ENCODE results near the gene GBE1.

Gene GBE1

DNA sequence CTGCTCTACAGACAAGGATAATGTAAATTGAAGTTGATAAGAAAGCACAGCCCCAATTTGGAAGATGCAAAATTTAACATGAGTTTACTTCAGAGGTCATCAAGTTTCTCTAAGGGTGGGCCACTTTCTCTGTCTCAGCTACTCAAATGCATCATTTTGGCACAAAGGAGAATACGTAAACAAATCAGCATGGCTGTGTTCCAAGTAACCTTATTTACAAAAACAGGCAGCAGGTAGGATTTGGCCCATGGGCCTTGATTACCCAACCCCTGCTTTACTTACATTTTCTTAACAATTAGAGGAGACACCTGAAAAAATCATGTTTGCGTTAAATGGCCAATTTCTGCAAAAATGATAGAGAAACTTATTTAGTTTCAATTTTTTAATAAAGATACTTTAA is 181.7 kb downstream of the GBE1 start:
- no peak for TF ChIP-seq GATA3 (IDR thresholded peaks at IDR 0.05; ENCODE audit: low read depth, low read length)
- TF ChIP-seq GATA2 (IDR thresholded peaks at IDR 0.05; ENCODE audit: low read depth, low read length): no peak

DNA sequence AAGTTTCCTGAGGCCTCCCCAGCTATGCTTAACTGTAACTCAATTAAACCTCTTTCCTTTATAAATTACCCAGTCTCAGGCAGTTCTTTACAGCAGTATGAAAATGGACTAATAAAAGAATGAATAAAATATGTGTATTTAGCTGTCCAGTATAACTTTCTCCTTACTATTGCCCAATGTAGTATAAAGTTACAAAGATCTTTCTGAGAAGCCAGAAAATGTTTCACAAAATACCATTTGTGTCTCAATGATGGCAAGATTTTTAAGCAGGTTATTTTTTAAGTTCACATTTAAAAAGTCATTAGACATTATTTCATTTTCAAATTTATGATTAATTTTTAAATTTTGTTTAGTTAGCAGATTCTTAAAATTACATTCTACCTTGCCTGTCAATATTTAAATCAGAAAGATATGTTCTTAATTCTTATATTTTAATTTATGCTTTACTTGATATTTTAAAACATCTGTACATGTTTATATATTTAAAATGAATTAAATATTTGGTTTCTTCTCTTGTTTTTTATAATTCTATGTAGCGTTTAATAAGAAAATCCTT is 189.2 kb downstream of the GBE1 start:
- TF ChIP-seq GATA2 (IDR thresholded peaks at IDR 0.05; ENCODE audit: low read depth, low read length) (no peak), GATA3 (IDR thresholded peaks at IDR 0.05; ENCODE audit: low read depth, low read length) (no peak)

DNA sequence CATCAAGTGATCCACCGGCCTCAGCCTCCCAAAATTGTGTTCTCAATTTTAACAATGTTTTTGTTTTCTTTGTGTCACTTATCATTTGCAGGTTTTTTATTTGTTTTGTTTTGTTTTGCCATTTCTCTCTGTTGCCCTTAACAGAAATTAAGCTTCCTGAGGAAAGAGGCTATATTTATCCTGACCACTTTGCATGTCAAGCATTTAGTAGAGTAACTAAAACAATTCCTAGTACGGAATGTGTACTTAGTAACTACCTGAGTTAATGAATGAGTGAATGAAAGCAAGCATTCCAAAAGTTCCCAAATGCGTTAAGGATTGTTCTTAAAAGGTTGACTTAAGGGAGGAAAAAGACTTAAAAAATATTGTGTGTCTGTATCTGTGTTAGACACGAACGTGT is 193.1 kb downstream of the GBE1 start:
- TF ChIP-seq GATA3 (IDR thresholded peaks at IDR 0.05; ENCODE audit: low read depth, low read length) (no peak), GATA2 (IDR thresholded peaks at IDR 0.05; ENCODE audit: low read depth, low read length) (no peak)

DNA sequence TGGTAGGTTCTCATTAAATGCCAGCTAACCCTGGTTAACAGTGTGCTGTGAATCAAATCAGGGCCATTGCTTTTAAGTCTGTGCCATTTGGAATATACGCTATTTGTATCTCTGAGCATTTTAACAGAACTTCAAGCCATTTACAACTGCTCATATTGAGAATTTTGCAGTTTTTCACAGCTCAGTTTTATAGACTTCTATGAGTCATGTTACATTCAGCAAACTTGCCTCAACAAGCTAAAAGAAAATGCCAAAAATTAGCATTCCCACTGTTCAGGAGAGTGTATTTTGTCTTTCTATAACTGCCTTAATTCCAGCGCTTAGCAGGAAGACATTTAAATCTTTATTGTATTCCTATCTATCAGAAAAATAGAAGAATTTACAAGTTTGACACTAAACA is 196.4 kb downstream of the GBE1 start:
- TF ChIP-seq GATA3 (IDR thresholded peaks at IDR 0.05; ENCODE audit: low read depth, low read length) (no peak), GATA2 (IDR thresholded peaks at IDR 0.05; ENCODE audit: low read depth, low read length) (no peak)

DNA sequence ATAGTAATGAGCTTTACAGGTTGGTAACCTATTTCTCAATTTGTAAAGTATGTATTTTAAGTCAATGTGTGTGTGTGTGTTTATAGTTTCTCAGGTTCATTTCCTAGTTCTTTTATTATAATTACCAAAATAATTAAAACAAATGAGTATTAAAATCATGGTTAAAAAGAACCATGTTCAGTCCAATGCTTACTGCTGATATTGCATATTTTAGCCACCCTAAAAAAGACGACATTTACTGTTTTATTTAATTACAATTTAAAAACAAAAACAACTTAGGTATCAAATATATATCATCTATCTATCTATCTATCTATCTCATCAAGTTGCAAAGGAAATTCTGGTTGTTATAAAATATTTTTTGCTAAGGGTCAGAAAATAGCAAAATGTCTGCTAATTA is 203.3 kb downstream of the GBE1 start:
- TF ChIP-seq GATA2 (IDR thresholded peaks at IDR 0.05; ENCODE audit: low read depth, low read length): no peak
- no peak for TF ChIP-seq GATA3 (IDR thresholded peaks at IDR 0.05; ENCODE audit: low read depth, low read length)

DNA sequence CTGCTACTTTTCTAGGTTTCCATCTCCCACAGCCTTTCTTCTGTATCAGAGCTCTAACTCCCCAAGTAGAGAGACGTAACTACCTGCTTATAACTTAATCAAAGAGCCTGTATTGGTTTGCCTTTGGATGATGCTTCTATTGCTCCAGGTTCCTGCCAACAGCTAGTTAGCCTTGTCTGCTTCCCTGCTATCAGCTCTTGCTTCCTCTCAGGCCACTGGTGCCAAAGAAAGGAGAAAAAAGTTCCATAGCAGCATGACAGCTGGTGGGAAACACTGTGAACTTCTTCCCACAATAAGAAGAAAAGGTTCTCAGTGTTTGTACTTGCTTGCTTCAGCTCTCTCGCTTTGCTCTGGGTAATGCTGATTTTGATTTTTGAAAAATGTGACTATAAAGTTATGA is 206.6 kb downstream of the GBE1 start:
- TF ChIP-seq GATA3 (IDR thresholded peaks at IDR 0.05; ENCODE audit: low read depth, low read length) (no peak), GATA2 (IDR thresholded peaks at IDR 0.05; ENCODE audit: low read depth, low read length) (no peak)

DNA sequence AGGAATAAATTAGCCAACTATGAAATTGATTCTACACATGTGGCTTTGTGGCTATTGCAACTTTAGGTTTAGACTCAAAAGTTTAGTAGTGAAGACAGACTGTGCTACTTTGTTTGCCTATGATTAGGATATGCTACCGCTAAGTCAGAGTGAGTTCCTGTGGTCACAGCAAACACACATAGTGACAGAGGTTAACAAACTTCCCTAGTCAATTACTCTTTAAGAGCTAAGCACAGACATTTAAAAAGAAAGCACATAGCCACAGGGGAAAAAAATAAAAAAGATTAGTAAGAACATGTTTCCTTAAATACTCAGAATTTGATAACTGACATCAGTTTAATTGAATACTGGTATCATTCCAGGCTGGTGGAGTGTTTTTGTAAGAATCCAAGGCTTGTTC is 207.1 kb downstream of the GBE1 start:
- TF ChIP-seq GATA2 (IDR thresholded peaks at IDR 0.05; ENCODE audit: low read depth, low read length) (no peak), GATA3 (IDR thresholded peaks at IDR 0.05; ENCODE audit: low read depth, low read length) (no peak)

DNA sequence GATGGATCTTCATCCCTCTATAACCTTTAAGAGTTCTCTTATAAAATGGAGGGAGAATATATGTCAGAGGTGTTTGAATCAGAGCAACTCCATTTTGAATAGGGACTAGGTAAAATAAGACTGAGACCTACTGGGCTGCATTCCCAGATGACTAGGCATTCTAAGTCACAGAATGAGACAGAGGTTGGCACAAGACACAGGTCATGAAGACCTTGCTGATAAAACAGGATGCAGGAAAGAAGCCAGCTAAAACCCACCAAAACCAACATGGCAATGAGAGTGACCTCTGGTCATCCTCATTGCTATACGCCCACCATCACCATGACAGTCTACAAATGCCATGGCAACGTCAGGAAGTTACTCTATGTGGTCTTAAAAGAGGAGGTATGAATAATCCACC is 211.0 kb downstream of the GBE1 start:
- no peak for TF ChIP-seq GATA2 (IDR thresholded peaks at IDR 0.05; ENCODE audit: low read depth, low read length)
- TF ChIP-seq GATA3 (IDR thresholded peaks at IDR 0.05; ENCODE audit: low read depth, low read length): no peak

DNA sequence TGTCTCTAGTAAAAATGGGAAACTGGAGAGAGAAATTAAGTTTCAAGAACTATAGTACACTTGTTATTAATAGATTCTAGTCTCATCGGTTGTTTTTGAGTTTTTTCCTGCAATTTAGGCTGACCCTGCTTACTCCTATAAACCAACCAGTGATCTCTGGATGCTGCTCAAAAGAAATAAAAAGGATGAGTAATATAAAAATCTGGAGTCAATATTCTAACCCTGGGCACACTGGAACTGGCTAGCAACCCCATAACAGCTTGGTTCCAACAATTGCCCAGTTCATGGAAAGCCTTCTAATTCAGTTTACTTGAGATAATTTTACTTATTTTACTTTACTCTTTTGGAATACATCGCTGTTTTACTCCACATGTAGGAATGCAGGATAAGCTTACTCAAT is 211.6 kb downstream of the GBE1 start:
- TF ChIP-seq GATA3 (IDR thresholded peaks at IDR 0.05; ENCODE audit: low read depth, low read length) (no peak), GATA2 (IDR thresholded peaks at IDR 0.05; ENCODE audit: low read depth, low read length) (no peak)

DNA sequence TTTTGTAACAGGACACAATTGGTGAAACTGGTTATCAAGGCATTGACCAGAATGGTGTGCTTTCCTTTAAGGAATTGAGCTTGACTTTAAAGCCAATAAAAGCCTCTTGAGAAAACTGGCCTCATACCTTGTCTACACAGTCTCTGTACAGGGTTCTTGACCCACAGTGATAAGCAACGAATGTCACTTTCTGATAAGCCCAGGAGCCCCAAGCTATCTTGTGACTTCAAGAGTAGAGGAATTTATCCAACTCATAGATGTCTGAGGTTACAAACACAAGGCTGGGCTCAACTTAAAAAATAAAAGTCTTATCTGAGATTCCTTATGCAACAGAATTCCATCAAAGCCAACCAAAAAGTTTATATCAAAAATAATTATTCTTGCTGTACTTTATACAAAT is 212.1 kb downstream of the GBE1 start:
- TF ChIP-seq GATA2 (IDR thresholded peaks at IDR 0.05; ENCODE audit: low read depth, low read length): no peak
- no peak for TF ChIP-seq GATA3 (IDR thresholded peaks at IDR 0.05; ENCODE audit: low read depth, low read length)

DNA sequence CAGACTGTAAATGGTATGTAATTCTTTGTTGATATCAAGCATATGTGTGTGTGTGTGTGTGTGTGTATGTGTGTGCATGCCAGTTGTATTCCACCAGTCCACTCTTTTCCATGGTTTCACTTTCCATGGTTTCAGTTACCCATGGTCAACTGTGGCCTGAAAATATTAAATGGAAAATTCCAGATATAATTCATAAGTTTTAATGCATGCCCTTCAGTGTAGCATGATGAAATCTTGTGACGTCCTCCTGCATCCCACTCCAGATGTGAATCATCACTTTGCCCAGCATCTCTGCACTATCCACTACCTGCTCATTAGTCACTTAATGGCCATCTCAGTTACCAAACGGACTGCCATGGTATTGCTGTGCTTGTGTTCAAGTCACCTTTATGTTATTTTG is 215.9 kb downstream of the GBE1 start:
- TF ChIP-seq GATA2 (IDR thresholded peaks at IDR 0.05; ENCODE audit: low read depth, low read length): no peak
- no peak for TF ChIP-seq GATA3 (IDR thresholded peaks at IDR 0.05; ENCODE audit: low read depth, low read length)

DNA sequence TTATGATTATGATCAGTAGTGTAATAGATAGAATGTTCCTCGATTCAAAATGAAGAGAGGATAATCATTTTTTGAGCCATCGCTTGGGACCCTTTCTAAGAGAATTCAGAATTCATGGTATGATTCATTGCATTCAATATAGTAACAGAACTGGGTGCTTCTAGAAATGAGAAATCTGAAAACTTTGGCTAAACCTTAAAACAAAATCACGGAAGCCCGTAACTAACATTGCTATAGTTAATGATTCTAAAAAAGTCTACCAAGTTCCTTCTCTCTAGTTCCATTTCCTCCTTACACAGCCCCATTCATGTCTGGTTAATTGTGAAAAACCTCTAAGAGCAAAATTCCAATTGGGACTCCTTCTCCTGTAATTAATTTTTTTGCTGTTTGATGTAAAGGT is 217.1 kb downstream of the GBE1 start:
- TF ChIP-seq GATA3 (IDR thresholded peaks at IDR 0.05; ENCODE audit: low read depth, low read length) (no peak), GATA2 (IDR thresholded peaks at IDR 0.05; ENCODE audit: low read depth, low read length) (no peak)

DNA sequence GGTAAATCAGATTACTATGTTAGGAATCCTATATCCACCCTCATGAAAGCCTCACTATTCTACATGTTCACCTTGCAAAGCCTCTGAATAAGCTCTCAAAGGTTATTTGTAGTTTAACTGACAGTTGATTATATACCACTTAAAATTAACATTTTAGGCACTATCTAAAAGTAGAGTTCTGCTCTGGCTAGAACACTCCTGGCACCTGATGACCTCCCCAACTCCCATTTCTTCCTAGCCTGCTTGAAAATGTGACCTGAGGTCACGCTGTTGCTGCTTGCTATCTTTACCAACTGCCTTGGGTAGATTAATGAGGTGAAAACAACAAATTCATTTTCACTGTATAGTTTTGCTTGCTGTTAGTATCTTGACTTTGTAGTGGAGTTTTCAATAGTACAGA is 220.7 kb downstream of the GBE1 start:
- TF ChIP-seq GATA3 (IDR thresholded peaks at IDR 0.05; ENCODE audit: low read depth, low read length) (no peak), GATA2 (IDR thresholded peaks at IDR 0.05; ENCODE audit: low read depth, low read length) (no peak)

DNA sequence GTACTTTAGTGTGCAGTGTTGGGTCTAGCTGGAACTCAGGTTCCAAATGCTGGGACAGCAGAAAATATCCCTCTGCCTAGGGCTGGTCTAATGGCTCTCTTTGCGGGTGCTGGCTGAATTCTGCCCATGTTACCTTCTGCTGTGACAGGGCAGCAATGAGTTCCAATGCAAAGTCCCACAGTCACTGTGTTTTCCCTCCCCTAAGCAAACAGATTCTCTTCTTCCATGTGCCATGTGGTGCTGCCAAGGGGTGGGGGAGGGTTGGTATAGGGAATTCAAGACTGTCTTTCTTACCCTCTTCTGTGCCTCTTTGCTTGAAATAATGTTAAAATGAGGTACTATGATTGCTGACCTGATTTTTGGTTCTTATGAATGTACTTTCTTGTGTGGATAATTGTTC is 229.6 kb downstream of the GBE1 start:
- TF ChIP-seq GATA2 (IDR thresholded peaks at IDR 0.05; ENCODE audit: low read depth, low read length): no peak

DNA sequence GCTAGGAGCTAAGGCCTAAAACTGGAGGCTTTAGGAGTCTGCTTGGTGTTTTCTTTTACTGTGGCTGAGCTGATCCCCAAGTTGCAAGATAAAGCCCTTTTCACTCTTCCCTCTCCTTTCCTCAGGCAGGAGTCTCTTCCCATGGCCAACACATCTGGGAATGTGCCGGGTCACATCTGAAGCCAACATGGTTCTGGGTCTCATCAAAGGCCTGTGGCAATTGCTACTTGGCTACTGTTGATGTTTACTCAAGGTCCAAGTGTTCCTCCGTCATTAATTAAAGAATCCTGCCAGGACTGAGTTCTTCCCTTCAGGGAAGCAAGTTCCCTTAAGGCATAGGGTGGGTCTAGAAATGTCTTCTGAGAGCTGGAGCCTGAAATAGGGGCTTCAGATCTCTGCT is 230.2 kb downstream of the GBE1 start:
- no peak for TF ChIP-seq GATA2 (IDR thresholded peaks at IDR 0.05; ENCODE audit: low read depth, low read length)
- no peak for TF ChIP-seq GATA3 (IDR thresholded peaks at IDR 0.05; ENCODE audit: low read depth, low read length)

Measured in SH-SY5Y (cell line).